NCI-H1436 treated with DMSO at 0.1 percent for 48 hours (cell line): Measurements from ENCODE around the gene ATP2B3.

Source experiments
- DNase-seq: peaks from one replicate; lab custom pipeline; 2025; lab: John Stamatoyannopoulos, UW

ATP2B3 gene

GRCh38 chrX:153537526-153538295 is 20.3 kb downstream of the ATP2B3 start:
- peak; percentile 11 for DNase-seq

GRCh38 chrX:153538424-153538823 is 21.0 kb downstream of the ATP2B3 start:
- DNase-seq: no peak

- DNase-seq: no peak
Measured at GRCh38 chrX:153539171-153539978, 21.9 kb downstream of the ATP2B3 start.

GRCh38 chrX:153539979-153540358 is 22.5 kb downstream of the ATP2B3 start:
- no peak for DNase-seq

- no peak for DNase-seq
Measured at GRCh38 chrX:153544727-153545126, 27.3 kb downstream of the ATP2B3 start.

GRCh38 chrX:153546386-153546785 is 28.9 kb downstream of the ATP2B3 start:
- no peak for DNase-seq

GRCh38 chrX:153547195-153547594 is 29.8 kb downstream of the ATP2B3 start:
- no peak for DNase-seq

GRCh38 chrX:153549231-153549630 is 31.8 kb downstream of the ATP2B3 start:
- no peak for DNase-seq

- DNase-seq: no peak
Measured at GRCh38 chrX:153549807-153550206, 32.4 kb downstream of the ATP2B3 start.

- DNase-seq: no peak
Measured at GRCh38 chrX:153551135-153551534, 33.7 kb downstream of the ATP2B3 start.

- DNase-seq: no peak
Measured at GRCh38 chrX:153554519-153555167, 37.2 kb downstream of the ATP2B3 start.

GRCh38 chrX:153556767-153557166 is 39.3 kb downstream of the ATP2B3 start:
- DNase-seq: no peak

GRCh38 chrX:153557618-153558355 is 40.3 kb downstream of the ATP2B3 start:
- no peak for DNase-seq

GRCh38 chrX:153560000-153560399 is 42.6 kb downstream of the ATP2B3 start:
- no peak for DNase-seq

GRCh38 chrX:153560466-153560865 is 43.0 kb downstream of the ATP2B3 start:
- no peak for DNase-seq

GRCh38 chrX:153561337-153561736 is 43.9 kb downstream of the ATP2B3 start:
- no peak for DNase-seq

- no peak for DNase-seq
Measured at GRCh38 chrX:153562546-153562945, 45.1 kb downstream of the ATP2B3 start.

- no peak for DNase-seq
Measured at GRCh38 chrX:153564047-153564606, 46.7 kb downstream of the ATP2B3 start.

GRCh38 chrX:153565996-153566580 is 48.6 kb downstream of the ATP2B3 start:
- no peak for DNase-seq

GRCh38 chrX:153568451-153569011 is 51.1 kb downstream of the ATP2B3 start:
- DNase-seq: no peak

- no peak for DNase-seq
Measured at GRCh38 chrX:153569475-153569874, 52.0 kb downstream of the ATP2B3 start.
